ENCODE data around the gene RHOC. TPM values are rescaled to one million over a fixed set of nuclear protein-coding genes. Genes with fewer than 3 reads are reported as not detected.
"Not testable (repeated sequence)": the region's sequence is repeated elsewhere in the genome, so short reads cannot be mapped to it uniquely, and the experiment has no call there.

The RHOC gene
- total RNA-seq, 2 donors from 2014 or later: 190 to 330 TPM

DNA sequence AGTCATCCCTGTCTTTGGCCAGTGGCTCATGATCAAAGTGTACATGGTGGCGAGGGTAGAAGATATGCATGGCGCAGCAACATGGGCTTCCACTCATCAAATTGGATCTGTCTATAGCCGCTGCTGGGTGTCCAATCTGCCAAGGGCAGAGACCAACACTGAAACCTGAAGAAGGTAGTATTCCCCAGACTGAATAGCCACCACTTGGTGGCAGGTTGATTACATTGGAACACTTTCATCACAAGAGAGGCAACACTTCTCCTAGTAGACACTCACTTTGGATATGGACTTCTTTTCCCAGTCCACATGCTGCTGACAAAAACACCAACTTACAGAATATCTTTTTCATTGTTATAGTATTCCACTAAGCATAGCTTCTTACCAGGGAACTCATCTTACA is 30.6 kb upstream of the RHOC start:
- Histone ChIP-seq H3K27me3 (no peaks in the 10 kb centered on the region), H3K27ac (no peak overlapping the region), H3K9me3 (no peaks in the 10 kb centered on the region), H3K4me1 (no peaks in the 10 kb centered on the region), H3K4me3 (no peak overlapping the region), H3K36me3 (no peaks in the 10 kb centered on the region)
- no peak for DNase-seq (ENCODE audit: low spot score)
- TF ChIP-seq, protein P1, sequence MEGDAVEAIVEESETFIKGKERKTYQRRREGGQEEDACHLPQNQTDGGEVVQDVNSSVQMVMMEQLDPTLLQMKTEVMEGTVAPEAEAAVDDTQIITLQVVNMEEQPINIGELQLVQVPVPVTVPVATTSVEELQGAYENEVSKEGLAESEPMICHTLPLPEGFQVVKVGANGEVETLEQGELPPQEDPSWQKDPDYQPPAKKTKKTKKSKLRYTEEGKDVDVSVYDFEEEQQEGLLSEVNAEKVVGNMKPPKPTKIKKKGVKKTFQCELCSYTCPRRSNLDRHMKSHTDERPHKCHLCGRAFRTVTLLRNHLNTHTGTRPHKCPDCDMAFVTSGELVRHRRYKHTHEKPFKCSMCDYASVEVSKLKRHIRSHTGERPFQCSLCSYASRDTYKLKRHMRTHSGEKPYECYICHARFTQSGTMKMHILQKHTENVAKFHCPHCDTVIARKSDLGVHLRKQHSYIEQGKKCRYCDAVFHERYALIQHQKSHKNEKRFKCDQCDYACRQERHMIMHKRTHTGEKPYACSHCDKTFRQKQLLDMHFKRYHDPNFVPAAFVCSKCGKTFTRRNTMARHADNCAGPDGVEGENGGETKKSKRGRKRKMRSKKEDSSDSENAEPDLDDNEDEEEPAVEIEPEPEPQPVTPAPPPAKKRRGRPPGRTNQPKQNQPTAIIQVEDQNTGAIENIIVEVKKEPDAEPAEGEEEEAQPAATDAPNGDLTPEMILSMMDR (IDR thresholded peaks at IDR 0.05): no peak

DNA sequence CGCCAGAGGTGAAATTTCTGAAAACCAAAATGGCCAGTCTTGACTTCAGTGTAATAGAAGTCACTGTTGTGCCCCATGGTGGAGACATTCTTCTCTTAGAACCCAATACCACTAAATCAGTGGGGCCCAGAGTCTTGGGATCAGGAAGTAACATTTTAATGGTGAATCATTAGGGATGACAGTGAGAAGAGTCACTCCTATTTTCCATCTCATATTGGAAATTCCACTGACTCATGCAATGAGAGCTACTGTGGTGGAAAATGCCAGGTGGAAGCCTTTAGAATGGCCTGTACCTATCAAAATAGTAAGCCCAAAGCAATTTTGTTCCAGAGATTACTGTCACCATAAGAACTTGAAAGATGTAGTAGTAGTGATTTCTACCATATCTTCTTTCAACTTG is 28.8 kb upstream of the RHOC start:
- no peaks in the 10 kb centered on the region for H3K4me1 ChIP-seq
- H3K27ac ChIP-seq: no peak overlapping the region
- H3K4me3 ChIP-seq: no peak overlapping the region
- no peaks in the 10 kb centered on the region for H3K36me3 ChIP-seq
- no peak for DNase-seq (ENCODE audit: low spot score)
- TF ChIP-seq, protein P1 (IDR thresholded peaks at IDR 0.05): no peak
- H3K27me3 ChIP-seq: no peaks in the 10 kb centered on the region
- H3K9me3 ChIP-seq: no peaks in the 10 kb centered on the region

DNA sequence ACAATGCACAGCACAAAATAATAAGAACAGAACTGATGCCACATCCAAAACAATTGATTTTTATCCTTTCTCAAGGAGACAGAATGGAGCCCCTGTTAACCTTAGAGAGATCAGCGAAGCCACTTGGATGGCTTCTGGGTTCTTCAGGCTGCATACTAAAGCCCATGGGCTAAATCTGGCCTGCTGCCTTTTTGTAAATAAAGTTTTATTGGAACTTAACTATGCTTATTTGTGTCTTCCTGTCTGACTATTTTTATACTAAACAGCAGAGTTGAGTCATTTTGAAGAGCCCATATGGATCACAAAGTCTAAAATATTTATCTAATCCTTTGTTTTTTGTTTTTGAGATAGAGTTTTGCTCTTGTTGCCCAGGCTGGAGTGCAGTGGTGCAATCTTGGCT is 24.5 kb upstream of the RHOC start:
- no peak overlapping the region for H3K4me3 ChIP-seq
- H3K4me1 ChIP-seq: no peaks in the 10 kb centered on the region
- H3K36me3 ChIP-seq: no peaks in the 10 kb centered on the region
- DNase-seq (ENCODE audit: low spot score): no peak
- TF ChIP-seq, protein P1 (IDR thresholded peaks at IDR 0.05): no peak
- no peaks in the 10 kb centered on the region for H3K27me3 ChIP-seq
- H3K27ac ChIP-seq: no peak overlapping the region
- H3K9me3 ChIP-seq: no peaks in the 10 kb centered on the region

- Histone ChIP-seq H3K36me3 (no peaks in the 10 kb centered on the region), H3K27me3 (no peaks in the 10 kb centered on the region), H3K4me1 (no peaks in the 10 kb centered on the region), H3K4me3 (no peak overlapping the region), H3K27ac (no peak overlapping the region), H3K9me3 (no peaks in the 10 kb centered on the region)
- DNase-seq (ENCODE audit: low spot score): no peak
- TF ChIP-seq, protein P1 (IDR thresholded peaks at IDR 0.05): no peak
Observed at GRCh38 chr1:112729909-112730308, 23.0 kb upstream of the RHOC start.

DNA sequence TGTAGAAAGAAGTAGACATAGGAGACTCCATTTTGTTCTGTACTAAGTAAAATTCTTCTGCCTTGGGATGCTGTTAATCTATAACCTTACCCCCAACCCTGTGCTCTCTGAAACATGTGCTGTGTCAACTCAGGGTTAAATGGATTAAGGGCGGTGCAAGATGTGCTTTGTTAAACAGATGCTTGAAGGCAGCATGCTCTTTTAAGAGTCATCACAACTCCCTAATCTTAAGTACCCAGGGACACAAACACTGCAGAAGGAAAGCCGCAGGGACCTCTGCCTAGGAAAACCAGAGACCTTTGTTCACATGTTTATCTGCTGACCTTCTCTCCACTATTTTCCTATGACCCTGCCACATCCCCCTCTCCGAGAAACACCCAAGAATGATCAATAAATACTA is 22.1 kb upstream of the RHOC start:
- not testable (repeated sequence) for H3K4me3 ChIP-seq; DNase-seq (ENCODE audit: low spot score); H3K36me3 ChIP-seq; H3K4me1 ChIP-seq; H3K27me3 ChIP-seq; H3K9me3 ChIP-seq; H3K27ac ChIP-seq

DNA sequence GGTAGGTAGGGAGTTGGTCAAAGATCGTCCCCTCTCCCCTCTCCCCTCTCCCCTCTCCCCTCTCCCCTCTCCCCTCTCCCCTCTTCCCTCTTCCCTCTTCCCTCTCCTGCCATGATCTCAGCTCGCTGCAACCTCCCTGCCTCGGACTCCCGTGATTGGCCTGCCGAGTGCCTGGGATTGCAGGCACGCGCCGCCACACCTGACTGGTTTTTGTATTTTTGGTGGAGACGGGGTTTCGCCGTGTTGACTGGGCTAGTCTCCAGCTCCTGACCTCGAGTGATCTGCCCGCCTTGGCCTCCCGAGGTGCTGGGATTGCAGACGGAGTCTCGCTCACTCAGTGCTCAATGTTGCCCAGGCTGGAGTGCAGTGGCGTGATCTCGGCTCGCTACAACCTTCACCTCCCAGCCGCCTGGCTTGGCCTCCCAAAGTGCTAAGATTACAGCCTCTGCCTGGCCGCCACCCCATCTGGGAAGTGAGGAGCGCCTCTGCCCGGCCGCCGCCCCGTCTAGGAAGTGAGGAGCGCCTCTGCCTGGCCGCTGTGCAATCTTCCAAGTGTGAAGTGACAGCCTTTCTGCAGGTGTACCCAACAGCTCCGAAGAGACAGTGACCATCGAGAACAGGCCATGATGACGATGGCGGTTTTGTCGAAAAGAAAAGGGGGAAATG is 21.5 kb upstream of the RHOC start:
- not testable (repeated sequence) for H3K4me3 ChIP-seq; H3K27me3 ChIP-seq; H3K9me3 ChIP-seq; H3K4me1 ChIP-seq; H3K36me3 ChIP-seq; H3K27ac ChIP-seq; DNase-seq (ENCODE audit: low spot score)

GRCh38 chr1:112727716-112728115 is 20.8 kb upstream of the RHOC start:
- no peaks in the 10 kb centered on the region for H3K36me3 ChIP-seq
- peaks cover 0 to 6% of the 10 kb centered on the region in 2 donors for H3K4me1 ChIP-seq
- no peak overlapping the region for H3K4me3 ChIP-seq
- no peaks in the 10 kb centered on the region for H3K9me3 ChIP-seq
- H3K27me3 ChIP-seq: no peaks in the 10 kb centered on the region
- H3K27ac ChIP-seq: no peak overlapping the region
- TF ChIP-seq, protein P1 (IDR thresholded peaks at IDR 0.05): no peak
- no peak for DNase-seq (ENCODE audit: low spot score)

DNA sequence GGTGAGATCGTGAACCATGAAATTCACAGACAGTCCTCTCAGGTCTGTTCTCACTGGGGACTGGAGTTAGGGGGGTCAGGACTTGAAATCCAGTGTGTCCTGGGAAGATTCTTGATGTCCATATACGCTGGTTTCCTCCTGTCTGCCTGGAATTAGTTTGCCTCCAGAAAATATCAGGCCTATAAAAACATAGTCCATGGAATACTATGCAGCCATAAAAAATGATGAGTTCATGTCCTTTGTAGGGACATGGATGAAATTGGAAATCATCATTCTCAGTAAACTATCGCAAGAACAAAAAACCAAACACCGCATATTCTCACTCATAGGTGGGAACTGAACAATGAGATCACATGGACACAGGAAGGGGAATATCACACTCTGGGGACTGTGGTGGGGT is 17.3 kb upstream of the RHOC start:
- H3K36me3 ChIP-seq; DNase-seq (ENCODE audit: low spot score); H3K9me3 ChIP-seq: not testable (repeated sequence)

More for the DNA sequence above, 17.3 kb upstream of the RHOC start:
- H3K27me3 ChIP-seq, H3K27ac ChIP-seq, H3K4me3 ChIP-seq: not testable (repeated sequence)
- peaks cover 0 to 13% of the 10 kb centered on the region in 2 donors for H3K4me1 ChIP-seq

Measured in right atrium auricular region (tissue), 2 donors.